Measurements from ENCODE around the gene AOPEP.

Gene AOPEP

GRCh38 chr9:94870793-94871558, 144.5 kb downstream of the AOPEP start:
- H3K36me3 ChIP-seq (replicated peaks; ENCODE audit: low read depth, low read length): no peaks in the 10 kb centered on the region
- H2AFZ ChIP-seq (ENCODE audit: low read depth, low read length): no peak overlapping the region
- TF ChIP-seq CTCF (IDR thresholded peaks at IDR 0.05; ENCODE audit: low read depth, low read length) (no peak), EZH2phosphoT487 (IDR thresholded peaks at IDR 0.05; ENCODE audit: low read depth) (no peak)

GRCh38 chr9:94872083-94872833, 145.8 kb downstream of the AOPEP start:
- H3K4me3 ChIP-seq (ENCODE audit: low read length): no peak overlapping the region
- no peak overlapping the region for H3K27ac ChIP-seq (ENCODE audit: low read length)
- H3K27me3 ChIP-seq (ENCODE audit: low read depth, low read length): no peaks in the 10 kb centered on the region
- no peak for TF ChIP-seq CTCF (IDR thresholded peaks at IDR 0.05; ENCODE audit: low read depth, low read length)
- no peak for TF ChIP-seq EZH2phosphoT487 (IDR thresholded peaks at IDR 0.05; ENCODE audit: low read depth)
- no peaks in the 10 kb centered on the region for H4K20me1 ChIP-seq (ENCODE audit: insufficient read depth, low read length)
- H3K36me3 ChIP-seq (replicated peaks; ENCODE audit: low read depth, low read length): no peaks in the 10 kb centered on the region
- H3K9ac ChIP-seq (ENCODE audit: low read length): no peak overlapping the region
- H3K79me2 ChIP-seq (ENCODE audit: low read length): no peaks in the 10 kb centered on the region
- no peak overlapping the region for H3K4me2 ChIP-seq (ENCODE audit: low read length)
- H2AFZ ChIP-seq (ENCODE audit: low read depth, low read length): no peak overlapping the region
- H3K4me1 ChIP-seq (ENCODE audit: low read length): peaks cover 12% of the 10 kb centered on the region
- H3K9me3 ChIP-seq (ENCODE audit: insufficient read depth, low read length): no peaks in the 10 kb centered on the region

More at GRCh38 chr9:94870793-94871558, 144.5 kb downstream of the AOPEP start:
- Histone ChIP-seq H4K20me1 (ENCODE audit: insufficient read depth, low read length) (no peaks in the 10 kb centered on the region), H3K4me2 (ENCODE audit: low read length) (no peak overlapping the region), H3K9me3 (ENCODE audit: insufficient read depth, low read length) (no peaks in the 10 kb centered on the region), H3K27me3 (ENCODE audit: low read depth, low read length) (no peaks in the 10 kb centered on the region), H3K9ac (ENCODE audit: low read length) (no peak overlapping the region), H3K79me2 (ENCODE audit: low read length) (no peaks in the 10 kb centered on the region), H3K27ac (ENCODE audit: low read length) (no peak overlapping the region), H3K4me3 (ENCODE audit: low read length) (no peak overlapping the region), H3K4me1 (ENCODE audit: low read length) (peaks cover 12% of the 10 kb centered on the region)

GRCh38 chr9:94872891-94873511, 146.5 kb downstream of the AOPEP start:
- no peak overlapping the region for H3K27ac ChIP-seq (ENCODE audit: low read length)
- no peak for TF ChIP-seq EZH2phosphoT487 (IDR thresholded peaks at IDR 0.05; ENCODE audit: low read depth)
- no peaks in the 10 kb centered on the region for H3K79me2 ChIP-seq (ENCODE audit: low read length)
- H2AFZ ChIP-seq (ENCODE audit: low read depth, low read length): no peak overlapping the region
- H3K9me3 ChIP-seq (ENCODE audit: insufficient read depth, low read length): no peaks in the 10 kb centered on the region
- H3K4me1 ChIP-seq (ENCODE audit: low read length): peaks cover 12% of the 10 kb centered on the region
- H3K9ac ChIP-seq (ENCODE audit: low read length): no peak overlapping the region
- H3K36me3 ChIP-seq (replicated peaks; ENCODE audit: low read depth, low read length): no peaks in the 10 kb centered on the region
- H3K27me3 ChIP-seq (ENCODE audit: low read depth, low read length): no peaks in the 10 kb centered on the region
- no peak overlapping the region for H3K4me2 ChIP-seq (ENCODE audit: low read length)
- H3K4me3 ChIP-seq (ENCODE audit: low read length): no peak overlapping the region
- no peaks in the 10 kb centered on the region for H4K20me1 ChIP-seq (ENCODE audit: insufficient read depth, low read length)

GRCh38 chr9:94874316-94874715, 147.8 kb downstream of the AOPEP start:
- Histone ChIP-seq H3K9me3 (ENCODE audit: insufficient read depth, low read length) (no peaks in the 10 kb centered on the region), H3K4me2 (ENCODE audit: low read length) (no peak overlapping the region), H3K36me3 (replicated peaks; ENCODE audit: low read depth, low read length) (no peaks in the 10 kb centered on the region), H3K4me1 (ENCODE audit: low read length) (peaks cover 12% of the 10 kb centered on the region), H3K4me3 (ENCODE audit: low read length) (no peak overlapping the region), H4K20me1 (ENCODE audit: insufficient read depth, low read length) (no peaks in the 10 kb centered on the region), H3K27me3 (ENCODE audit: low read depth, low read length) (no peaks in the 10 kb centered on the region), H3K79me2 (ENCODE audit: low read length) (no peaks in the 10 kb centered on the region), H3K9ac (ENCODE audit: low read length) (no peak overlapping the region), H2AFZ (ENCODE audit: low read depth, low read length) (no peak overlapping the region), H3K27ac (ENCODE audit: low read length) (no peak overlapping the region)
- TF ChIP-seq CTCF (IDR thresholded peaks at IDR 0.05; ENCODE audit: low read depth, low read length): no peak
- TF ChIP-seq EZH2phosphoT487 (IDR thresholded peaks at IDR 0.05; ENCODE audit: low read depth): no peak

All from OCI-LY3 (cell line).